Erythroblast (primary cell): ENCODE data around the gene OR2H2.

Source experiments
- GATA1 ChIP-seq: IDR thresholded peaks from 2 replicates; pipeline ENCODE4 v1.6.1; 2011; ENCODE audit warnings: low read depth, mild to moderate bottlenecking, control low read depth, low read length, moderate library complexity
- POLR2A ChIP-seq: IDR thresholded peaks from 2 replicates; pipeline ENCODE4 v1.6.1; 2011; ENCODE audit warnings: mild to moderate bottlenecking, low read length

GRCh38 chr6:29603930-29604329, 19.0 kb downstream of the OR2H2 start:
- TF ChIP-seq POLR2A (no peak), GATA1 (no peak)
